ENCODE measurements around the gene SP4.

The SP4 gene

GRCh38 chr7:21427871-21428658 is at the start of gene SP4:
Gene SP4, plus strand, starts transcription at chr7:21428083. Its CDS starts 169 bp downstream, at chr7:21428252.
- DNase-seq: peak; percentile 90

GRCh38 chr7:21383227-21384220 is 44.4 kb upstream of the SP4 start:
- no peak for DNase-seq

GRCh38 chr7:21393937-21394336 is 33.9 kb upstream of the SP4 start:
- DNase-seq: no peak

GRCh38 chr7:21401944-21402343 is 25.9 kb upstream of the SP4 start:
- no peak for DNase-seq

GRCh38 chr7:21407796-21408480 is 19.9 kb upstream of the SP4 start:
- no peak for DNase-seq

- no peak for DNase-seq
Measured at GRCh38 chr7:21408481-21408820, 19.4 kb upstream of the SP4 start.

- no peak for DNase-seq
Measured at GRCh38 chr7:21412410-21412851, 15.5 kb upstream of the SP4 start.

GRCh38 chr7:21412957-21413356 is 14.9 kb upstream of the SP4 start:
- DNase-seq: no peak

- DNase-seq: no peak
Measured at GRCh38 chr7:21413502-21413901, 14.4 kb upstream of the SP4 start.

- DNase-seq: no peak
Measured at GRCh38 chr7:21414795-21415393, 13.0 kb upstream of the SP4 start.

GRCh38 chr7:21417647-21418046 is 10.2 kb upstream of the SP4 start:
- no peak for DNase-seq

- DNase-seq: no peak
Measured at GRCh38 chr7:21422751-21423150, 5.1 kb upstream of the SP4 start.

GRCh38 chr7:21425290-21425689 is 2.6 kb upstream of the SP4 start:
- DNase-seq: no peak

GRCh38 chr7:21426286-21427181 is 1.3 kb upstream of the SP4 start:
- DNase-seq: no peak

- peak; percentile 98 for DNase-seq
Measured at GRCh38 chr7:21427182-21427870, 557 bp upstream of the SP4 start.

- no peak for DNase-seq
Measured at GRCh38 chr7:21428659-21428941, 717 bp downstream of the SP4 start.

GRCh38 chr7:21429021-21429420 is 1.1 kb downstream of the SP4 start:
- DNase-seq: no peak

GRCh38 chr7:21429786-21430574 is 2.1 kb downstream of the SP4 start:
- DNase-seq: no peak

GRCh38 chr7:21430575-21430954 is 2.7 kb downstream of the SP4 start:
- DNase-seq: no peak

GRCh38 chr7:21443149-21443841 is 15.4 kb downstream of the SP4 start:
- no peak for DNase-seq
